NB4 (cell line): ENCODE measurements around the gene OR5K1.

Experiments
- DNase-seq: peaks from one replicate; pipeline ENCODE4 v3.0.0; 2010; ENCODE audit warnings: low read depth
- H3K4me3 ChIP-seq: one replicate; pipeline ENCODE4 v1.5.1; 2011; ENCODE audit warnings: mild to moderate bottlenecking, low read depth, low read length, moderate library complexity
- CTCF ChIP-seq: IDR thresholded peaks from one replicate; pipeline ENCODE4 v1.5.1; 2012; ENCODE audit warnings: low read depth, low read length
- MYC ChIP-seq: IDR thresholded peaks from 2 replicates; pipeline ENCODE4 v1.6.1; 2011; ENCODE audit warnings: low read depth, low read length
- POLR2A ChIP-seq: IDR thresholded peaks from 2 replicates; pipeline ENCODE4 v1.6.1; 2011; ENCODE audit warnings: mild to moderate bottlenecking; ENCODE audit not compliant: insufficient read length; ENCODE audit errors: extremely low read depth
- TF ChIP-seq, protein P1 (sequence below): IDR thresholded peaks from 2 replicates; pipeline ENCODE4 v1.6.1; 2011; ENCODE audit warnings: low read depth, low read length

The OR5K1 gene

GRCh38 chr3:98501863-98502576 lies 39.0 kb downstream of the OR5K1 start:
- DNase-seq: no peak
- H3K4me3 ChIP-seq: no peak overlapping the region
- no peak for TF ChIP-seq MYC
- no peak for TF ChIP-seq POLR2A
- no peak for TF ChIP-seq CTCF
- TF ChIP-seq, protein P1, sequence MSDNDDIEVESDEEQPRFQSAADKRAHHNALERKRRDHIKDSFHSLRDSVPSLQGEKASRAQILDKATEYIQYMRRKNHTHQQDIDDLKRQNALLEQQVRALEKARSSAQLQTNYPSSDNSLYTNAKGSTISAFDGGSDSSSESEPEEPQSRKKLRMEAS: no peak

DNA sequence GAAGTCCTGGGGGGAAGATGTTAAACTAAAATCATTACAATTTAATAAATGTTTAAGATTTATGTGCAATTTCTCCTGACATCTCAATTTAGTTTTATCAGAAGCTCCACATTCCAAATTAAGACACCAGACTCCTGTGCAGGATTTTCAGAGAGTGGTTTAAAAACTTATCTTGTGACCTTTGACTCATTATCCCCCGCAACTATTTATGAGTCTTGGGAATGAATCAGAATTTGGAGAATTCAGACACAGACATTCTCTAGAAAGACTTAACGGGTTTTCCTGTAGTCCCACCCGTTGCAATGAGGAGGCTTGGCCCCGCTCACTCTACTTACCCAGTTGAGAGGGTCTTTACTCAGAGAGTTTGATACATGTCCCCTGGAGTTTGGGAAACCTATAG lies 41.5 kb downstream of the OR5K1 start:
- no peak for TF ChIP-seq CTCF
- TF ChIP-seq, protein P1: no peak
- TF ChIP-seq POLR2A: no peak
- TF ChIP-seq MYC: no peak
- no peak overlapping the region for H3K4me3 ChIP-seq
- no peak for DNase-seq

DNA sequence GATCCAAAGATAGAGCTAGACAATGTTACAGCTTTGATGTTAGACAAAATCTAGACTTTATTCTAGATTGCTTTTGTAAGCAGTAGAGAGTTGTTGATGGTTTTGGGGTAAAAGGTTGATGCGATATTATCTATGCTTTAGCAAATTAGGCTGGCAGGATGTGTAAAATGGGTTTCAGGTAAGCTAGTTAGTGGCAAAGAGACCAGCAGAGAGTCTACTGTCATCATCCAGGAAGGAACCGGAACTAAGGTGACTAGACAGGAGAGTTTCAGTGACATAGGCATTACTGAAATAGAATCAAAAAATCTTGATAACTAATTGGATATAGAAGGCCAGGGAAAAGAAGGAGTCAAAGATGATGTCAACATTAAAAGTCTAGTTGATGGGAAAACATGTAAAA lies 45.6 kb downstream of the OR5K1 start:
- no peak overlapping the region for H3K4me3 ChIP-seq
- no peak for DNase-seq
- TF ChIP-seq MYC: no peak

DNA sequence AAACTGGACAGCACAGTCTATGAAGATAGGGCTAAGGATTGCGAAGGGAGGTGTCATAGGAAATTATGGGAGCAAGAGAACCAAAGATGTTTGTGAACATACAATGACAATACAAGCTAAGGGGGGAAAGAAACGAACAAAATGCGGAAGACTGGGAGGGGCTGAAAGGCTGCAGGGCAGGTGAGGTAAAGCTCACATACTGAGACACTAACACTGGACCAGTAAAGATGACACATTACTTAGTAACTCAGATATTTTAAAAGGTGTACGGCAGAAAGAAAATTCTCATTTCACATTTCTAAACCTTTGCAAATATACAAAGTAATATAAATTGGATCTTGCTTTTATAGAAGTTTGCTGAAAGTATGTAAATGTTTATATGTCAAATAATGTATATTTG lies 49.6 kb downstream of the OR5K1 start:
- no peak for DNase-seq
- TF ChIP-seq CTCF: no peak
- no peak for TF ChIP-seq MYC
- TF ChIP-seq POLR2A: no peak
- TF ChIP-seq, protein P1: no peak
- H3K4me3 ChIP-seq: no peak overlapping the region

- DNase-seq: peak; percentile 87
- TF ChIP-seq, protein P1: no peak
- no peak for TF ChIP-seq POLR2A
- no peak for TF ChIP-seq CTCF
- TF ChIP-seq MYC: no peak
- no peak overlapping the region for H3K4me3 ChIP-seq
Observed at GRCh38 chr3:98513091-98513511, 50.1 kb downstream of the OR5K1 start.

- TF ChIP-seq, protein P1: no peak
- TF ChIP-seq MYC: no peak
- TF ChIP-seq POLR2A: no peak
- TF ChIP-seq CTCF: no peak
- H3K4me3 ChIP-seq: no peak overlapping the region
- no peak for DNase-seq
Observed at GRCh38 chr3:98513736-98514135, 50.7 kb downstream of the OR5K1 start.
